ENCODE results near the gene USP22.
A peak's percentile ranks its signal among the peaks of the same experiment; 100 is the strongest.

The USP22 gene

GRCh38 chr17:20994779-20995149 is 48.0 kb downstream of the USP22 start:
- Histone ChIP-seq H3K79me2 (ENCODE audit: insufficient read depth, low read length) (no peaks in the 10 kb centered on the region), H3K4me2 (ENCODE audit: low read depth, low read length, poor library complexity, severe bottlenecking) (no peak overlapping the region), H2AFZ (ENCODE audit: low read depth, low read length, severe bottlenecking) (no peak overlapping the region), H3K27me3 (ENCODE audit: low read length) (no peaks in the 10 kb centered on the region), H3K9me2 (replicated peaks; ENCODE audit: insufficient read depth, low read length) (no peaks in the 10 kb centered on the region), H3K36me3 (ENCODE audit: low read length) (no peaks in the 10 kb centered on the region; the same call in 1 of the 2 replicates), H3K9ac (ENCODE audit: low read length) (no peak overlapping the region), H4K20me1 (ENCODE audit: low read depth, low read length) (peaks cover 5% of the 10 kb centered on the region; the same call in 1 of the 2 replicates), H3F3A (ENCODE audit: insufficient read depth) (peaks cover 13% of the 10 kb centered on the region), H3K9me3 (ENCODE audit: insufficient read depth, low read length) (no peaks in the 10 kb centered on the region), H3K4me3 (ENCODE audit: insufficient read depth, low read length, poor library complexity, severe bottlenecking) (no peak overlapping the region), H3K27ac (ENCODE audit: low read depth, low read length) (no peak overlapping the region)
- TF ChIP-seq EZH2phosphoT487 (conservative IDR thresholded peaks at IDR 0.05; ENCODE audit: low read length): no peak
- no peak for TF ChIP-seq CTCF (IDR thresholded peaks at IDR 0.05; ENCODE audit: insufficient read depth, low read length, poor library complexity, severe bottlenecking)

- H3K27me3 ChIP-seq (ENCODE audit: low read length): no peaks in the 10 kb centered on the region
- no peaks in the 10 kb centered on the region for H3K9me2 ChIP-seq (replicated peaks; ENCODE audit: insufficient read depth, low read length)
- no peak overlapping the region for H3K27ac ChIP-seq (ENCODE audit: low read depth, low read length)
- H4K20me1 ChIP-seq (ENCODE audit: low read depth, low read length): peaks cover 5% of the 10 kb centered on the region; the same call in 1 of the 2 replicates
- no peaks in the 10 kb centered on the region for H3K79me2 ChIP-seq (ENCODE audit: insufficient read depth, low read length)
- H3K9ac ChIP-seq (ENCODE audit: low read length): no peak overlapping the region
- no peak overlapping the region for H3K4me3 ChIP-seq (ENCODE audit: insufficient read depth, low read length, poor library complexity, severe bottlenecking)
- H2AFZ ChIP-seq (ENCODE audit: low read depth, low read length, severe bottlenecking): no peak overlapping the region
- no peaks in the 10 kb centered on the region for H3K36me3 ChIP-seq (ENCODE audit: low read length)
- peaks cover 7% of the 10 kb centered on the region for H3F3A ChIP-seq (ENCODE audit: insufficient read depth)
- TF ChIP-seq EZH2phosphoT487 (conservative IDR thresholded peaks at IDR 0.05; ENCODE audit: low read length) (no peak), CTCF (IDR thresholded peaks at IDR 0.05; ENCODE audit: insufficient read depth, low read length, poor library complexity, severe bottlenecking) (no peak)
- H3K4me2 ChIP-seq (ENCODE audit: low read depth, low read length, poor library complexity, severe bottlenecking): no peak overlapping the region
- H3K9me3 ChIP-seq (ENCODE audit: insufficient read depth, low read length): no peaks in the 10 kb centered on the region
Measured at GRCh38 chr17:20993863-20994778, 48.7 kb downstream of the USP22 start.

GRCh38 chr17:20992987-20993862 is 49.6 kb downstream of the USP22 start:
- Histone ChIP-seq H3K36me3 (ENCODE audit: low read length) (no peaks in the 10 kb centered on the region), H3K9me2 (replicated peaks; ENCODE audit: insufficient read depth, low read length) (no peaks in the 10 kb centered on the region), H3K4me2 (ENCODE audit: low read depth, low read length, poor library complexity, severe bottlenecking) (no peak overlapping the region), H3K4me3 (ENCODE audit: insufficient read depth, low read length, poor library complexity, severe bottlenecking) (no peak overlapping the region), H3K79me2 (ENCODE audit: insufficient read depth, low read length) (no peaks in the 10 kb centered on the region), H3K27ac (ENCODE audit: low read depth, low read length) (no peak overlapping the region), H3K9ac (ENCODE audit: low read length) (no peak overlapping the region), H3F3A (ENCODE audit: insufficient read depth) (no peaks in the 10 kb centered on the region), H3K27me3 (ENCODE audit: low read length) (no peaks in the 10 kb centered on the region), H2AFZ (ENCODE audit: low read depth, low read length, severe bottlenecking) (no peak overlapping the region), H4K20me1 (ENCODE audit: low read depth, low read length) (no peaks in the 10 kb centered on the region), H3K9me3 (ENCODE audit: insufficient read depth, low read length) (no peaks in the 10 kb centered on the region)
- TF ChIP-seq CTCF (IDR thresholded peaks at IDR 0.05; ENCODE audit: insufficient read depth, low read length, poor library complexity, severe bottlenecking) (peak; percentile 89), EZH2phosphoT487 (conservative IDR thresholded peaks at IDR 0.05; ENCODE audit: low read length) (no peak)

Measured in SU-DHL-6 (cell line).